IMR-90 (cell line): Measurements from ENCODE around the gene F10. TPM values are rescaled to one million over a fixed set of nuclear protein-coding genes. Genes with fewer than 3 reads are reported as not detected.

Experiments used
- ATAC-seq: fragments of 200-7000 bp; cut with Tn5 transposase; 2 replicates; pipeline ENCODE4 v1.9.1; 2020; ENCODE audit warnings: low read depth, mild to moderate bottlenecking, moderate library complexity
- BruUV-seq: library from RNA; stranded (reverse); fragments of 400-500 nt; replicated peaks from 2 replicates; lab custom pipeline; 2021; lab: Mats Ljungman, UMichigan
- CTCF ChIA-PET: fragments of 300-600 bp; formaldehyde crosslinking; extraction: SDS; loops from one replicate; lab custom pipeline; 2021; ENCODE audit warnings: antibody characterized with exemption; lab: Yijun Ruan, JAX
- POLR2A ChIA-PET: fragments of 300-600 bp; sonication (Branson Sonifier 250); formaldehyde crosslinking; loops from one replicate; lab custom pipeline; 2022; ENCODE audit warnings: antibody characterized with exemption; ENCODE audit not compliant: unreplicated experiment; lab: Charles Lee
- DNase-seq: peaks from one replicate; pipeline ENCODE4 v3.0.0; 2013
- H2AFZ ChIP-seq: replicated peaks from 2 replicates; pipeline ENCODE3; 2013; ENCODE audit warnings: low read length, mild to moderate bottlenecking; ENCODE audit not compliant: poor library complexity
- H2AK5ac ChIP-seq: 2 replicates; pipeline ENCODE4 v1.6.1; 2013; ENCODE audit warnings: low read depth, low read length, inconsistent platforms
- H2AK9ac ChIP-seq: replicated peaks from 2 replicates; pipeline ENCODE3; 2013; ENCODE audit warnings: mild to moderate bottlenecking, low read depth, low read length, moderate library complexity; ENCODE audit not compliant: poor library complexity
- H2BK120ac ChIP-seq: 2 replicates; pipeline ENCODE4 v1.6.1; 2013; ENCODE audit warnings: low read depth, low read length, inconsistent platforms
- H2BK15ac ChIP-seq: 3 replicates; pipeline ENCODE4 v1.6.1; 2013; ENCODE audit warnings: low read depth, low read length, inconsistent platforms
- H2BK20ac ChIP-seq: 2 replicates; pipeline ENCODE4 v1.6.1; 2013; ENCODE audit warnings: low read depth, mild to moderate bottlenecking, inconsistent platforms, low read length, moderate library complexity
- H2BK5ac ChIP-seq: 2 replicates; pipeline ENCODE4 v1.6.1; 2013; ENCODE audit warnings: mild to moderate bottlenecking, low read depth, low read length, inconsistent platforms; ENCODE audit not compliant: poor library complexity, severe bottlenecking
- H3K14ac ChIP-seq: replicated peaks from 2 replicates; pipeline ENCODE4 v1.6.1; 2013; ENCODE audit warnings: low read depth, low read length, inconsistent platforms
- H3K18ac ChIP-seq: 2 replicates; pipeline ENCODE4 v1.6.1; 2013; ENCODE audit warnings: low read depth, low read length, control low read depth
- H3K23ac ChIP-seq: 2 replicates; pipeline ENCODE4 v1.6.1; 2013; ENCODE audit warnings: low read depth, low read length, inconsistent platforms
- H3K27ac ChIP-seq: 2 replicates; pipeline ENCODE4 v1.5.1; 2013; ENCODE audit warnings: mild to moderate bottlenecking, control low read depth, low read length; ENCODE audit not compliant: insufficient read depth
- H3K27me3 ChIP-seq: 2 replicates; pipeline ENCODE4 v1.6.1; 2013; ENCODE audit warnings: low read length; ENCODE audit not compliant: control insufficient read depth, insufficient read depth
- H3K36me3 ChIP-seq: 2 replicates; pipeline ENCODE4 v1.6.1; 2013; ENCODE audit warnings: low read length, mixed read lengths; ENCODE audit not compliant: control insufficient read depth, insufficient read depth
- H3K4ac ChIP-seq: 2 replicates; pipeline ENCODE4 v1.6.1; 2013; ENCODE audit warnings: low read depth, low read length, inconsistent platforms
- H3K4me1 ChIP-seq: 2 replicates; pipeline ENCODE4 v1.6.1; 2013; ENCODE audit warnings: low read length, mixed read lengths; ENCODE audit not compliant: control insufficient read depth, insufficient read depth
- H3K4me2 ChIP-seq: 2 replicates; pipeline ENCODE4 v1.6.1; 2013; ENCODE audit warnings: low read depth, mild to moderate bottlenecking, control low read depth, low read length, moderate library complexity
- H3K4me3 ChIP-seq: 2 replicates; pipeline ENCODE4 v1.5.1; 2013; ENCODE audit warnings: low read depth, mild to moderate bottlenecking, control low read depth, low read length, moderate library complexity; ENCODE audit not compliant: insufficient read depth
- H3K56ac ChIP-seq: 2 replicates; pipeline ENCODE4 v1.6.1; 2013; ENCODE audit warnings: low read length, inconsistent platforms; ENCODE audit not compliant: insufficient read depth; ENCODE audit errors: extremely low read depth
- H3K79me1 ChIP-seq, 2 experiments: 2 replicates each; pipeline ENCODE4 v1.6.1; 2013; ENCODE audit warnings: low read length in 2 of 2, inconsistent platforms in 1 of 2, low read depth in 1 of 2
- H3K9ac ChIP-seq: 2 replicates; pipeline ENCODE4 v1.6.1; 2013; ENCODE audit warnings: low read depth, low read length, control low read depth
- H3K9me1 ChIP-seq: 2 replicates; pipeline ENCODE4 v1.6.1; 2013; ENCODE audit warnings: low read length, inconsistent platforms; ENCODE audit not compliant: insufficient read depth
- H3K9me3 ChIP-seq: 2 replicates; pipeline ENCODE4 v1.6.1; 2013; ENCODE audit warnings: low read length; ENCODE audit not compliant: control insufficient read depth, insufficient read depth
- H4K20me1 ChIP-seq: 2 replicates; pipeline ENCODE4 v1.6.1; 2013; ENCODE audit warnings: low read length, inconsistent platforms; ENCODE audit not compliant: insufficient read depth
- H4K5ac ChIP-seq: 2 replicates; pipeline ENCODE4 v1.6.1; 2013; ENCODE audit warnings: mild to moderate bottlenecking, low read depth, low read length, control low read depth
- H4K8ac ChIP-seq, 2 experiments: 2 replicates each; pipeline ENCODE4 v1.6.1; 2013; ENCODE audit warnings: low read depth in 2 of 2, low read length in 2 of 2, control low read depth in 1 of 2, inconsistent platforms in 1 of 2
- H4K91ac ChIP-seq: 2 replicates; pipeline ENCODE4 v1.6.1; 2013; ENCODE audit warnings: low read depth, low read length, inconsistent platforms; ENCODE audit not compliant: insufficient read depth
- CHD1 ChIP-seq: IDR thresholded peaks from 2 replicates; pipeline ENCODE4 v1.6.1; 2012; ENCODE audit warnings: low read depth, low read length, improper control_type of control experiment
- MXI1 ChIP-seq: IDR thresholded peaks from 2 replicates; pipeline ENCODE4 v1.6.1; 2012; ENCODE audit warnings: low read depth, mild to moderate bottlenecking, low read length, moderate library complexity, borderline replicate concordance
- RCOR1 ChIP-seq: IDR thresholded peaks from 2 replicates; pipeline ENCODE4 v1.6.1; 2012; ENCODE audit warnings: mild to moderate bottlenecking, low read length, improper control_type of control experiment; ENCODE audit not compliant: insufficient replicate concordance
- USF2 ChIP-seq: fragments of 150-350 bp; IDR thresholded peaks from 2 replicates; pipeline ENCODE4 v1.6.1; 2017; ENCODE audit warnings: mild to moderate bottlenecking, antibody characterized with exemption, low read length, low read depth
- WGBS, 2 experiments: methylation state at CpG; one replicate each; pipeline versions ENCODE4 v1.1.5 to v1.1.7; 2013; ENCODE audit warnings: missing lambda C conversion rate in 2 of 2; ENCODE audit not compliant: insufficient read length in 1 of 2; ENCODE audit errors: extremely low coverage in 2 of 2; 5-methylcytosine and 5-hydroxymethylcytosine counted together
- dilution Hi-C: fragments of 300-500 bp; cut with HindIII; formaldehyde crosslinking; loops from one replicate; pipeline ENCODE4 v1.14.3; 2018; ENCODE audit warnings: low sequenced_read_pairs; ENCODE audit not compliant: unreplicated experiment
- in situ Hi-C: fragments of 300-500 bp; cut with MboI; formaldehyde crosslinking; loops from 3 replicates; pipeline ENCODE4 v1.14.3; 2019; ENCODE audit warnings: low sequenced_read_pairs, inconsistent platforms, mixed read lengths
- intact Hi-C: fragments of 100-400 bp; cut with micrococcal nuclease; formaldehyde crosslinking; loops from 2 replicates; pipeline ENCODE4 v1.10.0; 2022
- polyA plus RNA-seq, 3 experiments: library from polyadenylated mRNA; depleted of rRNA; stranded (reverse); fragments of >200 nt; gene quantifications; 2 replicates each; pipeline ENCODE4 v1.2.3, GENCODE V29; 2012; ENCODE audit warnings: low replicate concordance in 1 of 3
- total RNA-seq: library from RNA; depleted of rRNA; stranded (reverse); fragments of >200 nt; gene quantifications from 2 replicates; pipeline ENCODE4 v1.2.3, GENCODE V29; 2012

Gene F10
- total and polyA plus RNA-seq, 2 of the 4 experiments (the other 2 are of a cell fraction) = 9.1 to 19.5 TPM

GRCh38 chr13:113082198-113083021, 40.2 kb upstream of the F10 start:
- in situ Hi-C loops (no loop called here), dilution Hi-C loops (no loop called here), intact Hi-C loops (no loop called here)
- H2BK120ac ChIP-seq = no peak overlapping the region
- no peak overlapping the region for H3K23ac ChIP-seq
- H3K9me3 ChIP-seq = no peaks in the 10 kb centered on the region; the same call in 1 of the 2 replicates
- H3K36me3 ChIP-seq = no peaks in the 10 kb centered on the region
- 68% methylated on average over 4 of the region's 26 CpGs; no CpG with 5 or more reads in 1 of the 2 experiments for WGBS, 2 experiments
- TF ChIP-seq MXI1 = no peak
- TF ChIP-seq USF2 = no peak
- TF ChIP-seq CHD1 = no peak
- no peak for TF ChIP-seq RCOR1
- H4K20me1 ChIP-seq = no peaks in the 10 kb centered on the region
- no peak overlapping the region for H2AK9ac ChIP-seq
- BruUV-seq = no TSS peak
- H2BK20ac ChIP-seq = no peak overlapping the region
- POLR2A ChIA-PET = no interaction called here
- H2BK15ac ChIP-seq = no peak overlapping the region
- CTCF ChIA-PET = no interaction called here
- no peak overlapping the region for H3K9ac ChIP-seq
- no peak overlapping the region for H2AK5ac ChIP-seq
- H3K27me3 ChIP-seq = peaks cover 44% of the 10 kb centered on the region
- H4K8ac ChIP-seq = no peak overlapping the region
- no peak overlapping the region for H3K4ac ChIP-seq
- ATAC-seq (no peak), DNase-seq (no peak)
- H3K79me1 ChIP-seq = no peaks in the 10 kb centered on the region
- no peak overlapping the region for H3K4me2 ChIP-seq
- H3K9me1 ChIP-seq = no peaks in the 10 kb centered on the region
- H2AFZ ChIP-seq = no peak overlapping the region
- no peak overlapping the region for H4K5ac ChIP-seq
- H3K4me1 ChIP-seq = no peaks in the 10 kb centered on the region; the same call in 1 of the 2 replicates
- no peak overlapping the region for H3K14ac ChIP-seq
- no peak overlapping the region for H3K4me3 ChIP-seq
- no peak overlapping the region for H2BK5ac ChIP-seq
- no peak overlapping the region for H3K56ac ChIP-seq
- no peak overlapping the region for H3K27ac ChIP-seq
- no peak overlapping the region for H3K18ac ChIP-seq
- H4K91ac ChIP-seq = no peak overlapping the region
